GM19468 (cell line): ENCODE measurements around the gene TBP.
A peak's percentile ranks its signal among the peaks of the same experiment; 100 is the strongest.

Experiments used
- ATAC-seq: cut with Tn5 transposase; IDR thresholded peaks from one replicate; pipeline ENCODE4 v1.9.1; 2021; ENCODE audit warnings: mild to moderate bottlenecking, moderate library complexity, moderate number of reproducible peaks; ENCODE audit not compliant: unreplicated experiment; ENCODE audit errors: extremely low read depth

TBP gene

GRCh38 chr6:170532867-170533488, 21.2 kb upstream of the TBP start:
- ATAC-seq = no peak

GRCh38 chr6:170533792-170534191, 20.4 kb upstream of the TBP start:
- no peak for ATAC-seq

- ATAC-seq = no peak
These were observed 19.2 kb upstream of the TBP start for GRCh38 chr6:170535004-170535403.

- no peak for ATAC-seq
These were observed 17.5 kb upstream of the TBP start for GRCh38 chr6:170536671-170537070.

- no peak for ATAC-seq
These were observed 16.8 kb upstream of the TBP start for GRCh38 chr6:170537329-170537728.

- no peak for ATAC-seq
These were observed 12.0 kb upstream of the TBP start for GRCh38 chr6:170542031-170542719.

- ATAC-seq = no peak
These were observed 8.8 kb upstream of the TBP start for GRCh38 chr6:170545405-170545804.

GRCh38 chr6:170552765-170553533, 1.2 kb upstream of the TBP start, which contains the start of gene PSMB1:
TSS of gene PSMB1 (minus strand) at chr6:170553307. CDS start at chr6:170553242, 65 bp downstream.
- peak; percentile 49 for ATAC-seq

GRCh38 chr6:170553534-170554012, 596 bp upstream of the TBP start:
- ATAC-seq = peak; percentile 1

GRCh38 chr6:170554796-170555137, 598 bp downstream of the TBP start:
- no peak for ATAC-seq

- no peak for ATAC-seq
These were observed 1.1 kb downstream of the TBP start for GRCh38 chr6:170555305-170555704.

GRCh38 chr6:170561555-170561954, 7.4 kb downstream of the TBP start:
- no peak for ATAC-seq

GRCh38 chr6:170564936-170565530, 10.9 kb downstream of the TBP start:
- no peak for ATAC-seq

GRCh38 chr6:170572704-170573466, 18.7 kb downstream of the TBP start:
- no peak for ATAC-seq

- no peak for ATAC-seq
These were observed 21.1 kb downstream of the TBP start for GRCh38 chr6:170575250-170575649.

- ATAC-seq = no peak
These were observed 24.7 kb downstream of the TBP start for GRCh38 chr6:170578909-170579308.

- no peak for ATAC-seq
These were observed 29.6 kb downstream of the TBP start for GRCh38 chr6:170583756-170584180.

- ATAC-seq = peak; percentile 97
These were observed 30.2 kb downstream of the TBP start, which contains the start of gene PDCD2 for GRCh38 chr6:170584181-170584953. TSS of gene PDCD2 (minus strand) at chr6:170584637. CDS start at chr6:170584581, 56 bp downstream.

- ATAC-seq = peak; percentile 4
These were observed 30.9 kb downstream of the TBP start for GRCh38 chr6:170584954-170585498.
